ENCODE data around the gene ERV3-1. TPM values are rescaled to one million over a fixed set of nuclear protein-coding genes. Genes with fewer than 3 reads are reported as not detected.
"Not testable (repeated sequence)": the region's sequence is repeated elsewhere in the genome, so short reads cannot be mapped to it uniquely, and the experiment has no call there.

Gene ERV3-1
- total and polyA plus RNA-seq, 8 donors, result 1.4 to 22.8 (median 4.3) TPM

DNA sequence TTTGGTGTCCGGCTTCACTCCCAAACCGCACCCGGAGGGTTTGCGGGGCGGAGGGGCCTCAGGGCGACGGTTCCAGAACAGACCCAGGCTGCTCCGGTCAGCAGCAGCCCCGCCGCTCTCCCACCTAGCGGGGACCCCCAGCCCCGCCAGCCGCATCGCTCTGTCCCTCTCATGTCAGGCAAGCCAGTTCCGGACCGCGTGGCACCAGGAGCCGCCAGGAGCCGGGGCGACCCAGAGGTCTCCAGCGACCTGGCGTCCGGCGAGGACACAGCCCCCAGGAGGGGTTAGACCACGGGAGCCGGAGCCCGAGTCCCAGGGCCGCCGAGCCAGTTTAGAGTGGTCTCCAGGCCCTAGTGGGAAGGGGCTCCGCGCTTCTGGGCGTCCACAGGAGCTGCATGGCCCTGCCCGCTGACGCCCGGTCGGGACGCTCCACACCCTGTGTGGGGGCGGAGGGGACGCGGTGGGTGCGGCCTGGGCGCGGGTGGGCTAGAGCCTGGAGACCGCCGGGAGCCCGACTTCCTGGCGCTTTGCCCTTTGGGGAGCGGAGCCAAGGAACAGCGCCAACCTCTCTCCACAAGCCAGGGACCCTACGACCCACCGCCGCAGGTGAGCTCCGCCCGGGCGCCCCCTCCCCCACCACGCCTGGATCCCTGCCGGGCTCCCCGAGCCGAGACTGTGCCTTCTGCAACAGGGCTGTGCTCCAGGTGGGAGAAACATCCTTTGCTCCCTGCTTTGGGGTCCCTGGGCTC is 59.1 kb downstream of the ERV3-1 start:
- Histone ChIP-seq H3K36me3 (no peaks in the 10 kb centered on the region), H3K4me1 (peaks cover 10 to 23% (median 12%) of the 10 kb centered on the region in 4 donors), H3K27me3 (peaks cover 0 to 52% (median 19%) of the 10 kb centered on the region in 3 donors), H3K27ac (no peak overlapping the region), H3K4me3 (peak overlapping the region; percentile 43 to 58 (median 47)), H3K9me3 (no peaks in the 10 kb centered on the region)
- peak in 1 of 2 donors; percentile 67 for DNase-seq
- intact Hi-C loops (cut with DNase I; ENCODE audit: low total_unique reads), result no loop called here
- 2 to 6% (median 4%) methylated on average over 33 to 59 of the region's 59 CpGs for WGBS, 5 donors
- TF ChIP-seq POLR2A (IDR thresholded peaks at IDR 0.05) (no peak), EP300 (IDR thresholded peaks at IDR 0.05) (no peak), POLR2AphosphoS5 (IDR thresholded peaks at IDR 0.05) (no peak)
- TF ChIP-seq, protein P1, sequence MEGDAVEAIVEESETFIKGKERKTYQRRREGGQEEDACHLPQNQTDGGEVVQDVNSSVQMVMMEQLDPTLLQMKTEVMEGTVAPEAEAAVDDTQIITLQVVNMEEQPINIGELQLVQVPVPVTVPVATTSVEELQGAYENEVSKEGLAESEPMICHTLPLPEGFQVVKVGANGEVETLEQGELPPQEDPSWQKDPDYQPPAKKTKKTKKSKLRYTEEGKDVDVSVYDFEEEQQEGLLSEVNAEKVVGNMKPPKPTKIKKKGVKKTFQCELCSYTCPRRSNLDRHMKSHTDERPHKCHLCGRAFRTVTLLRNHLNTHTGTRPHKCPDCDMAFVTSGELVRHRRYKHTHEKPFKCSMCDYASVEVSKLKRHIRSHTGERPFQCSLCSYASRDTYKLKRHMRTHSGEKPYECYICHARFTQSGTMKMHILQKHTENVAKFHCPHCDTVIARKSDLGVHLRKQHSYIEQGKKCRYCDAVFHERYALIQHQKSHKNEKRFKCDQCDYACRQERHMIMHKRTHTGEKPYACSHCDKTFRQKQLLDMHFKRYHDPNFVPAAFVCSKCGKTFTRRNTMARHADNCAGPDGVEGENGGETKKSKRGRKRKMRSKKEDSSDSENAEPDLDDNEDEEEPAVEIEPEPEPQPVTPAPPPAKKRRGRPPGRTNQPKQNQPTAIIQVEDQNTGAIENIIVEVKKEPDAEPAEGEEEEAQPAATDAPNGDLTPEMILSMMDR (IDR thresholded peaks at IDR 0.05), result no peak

- Histone ChIP-seq H3K27me3 (peaks cover 0 to 54% (median 19%) of the 10 kb centered on the region in 3 donors), H3K27ac (no peak overlapping the region), H3K36me3 (no peaks in the 10 kb centered on the region), H3K9me3 (no peaks in the 10 kb centered on the region), H3K4me1 (peaks cover 10 to 23% (median 12%) of the 10 kb centered on the region in 4 donors), H3K4me3 (peak overlapping the region; percentile 43 to 58 (median 47))
- TF ChIP-seq POLR2AphosphoS5 (IDR thresholded peaks at IDR 0.05) (no peak), EP300 (IDR thresholded peaks at IDR 0.05) (no peak), POLR2A (IDR thresholded peaks at IDR 0.05) (no peak)
- TF ChIP-seq, protein P1 (IDR thresholded peaks at IDR 0.05), result no peak
- 40 to 68% (median 42%) methylated on average over 3 to 5 of the region's 5 CpGs for WGBS, 5 donors
- peak in 1 of 2 donors; percentile 51 for DNase-seq
- intact Hi-C loops (cut with DNase I; ENCODE audit: low total_unique reads), result no loop called here
Measured at GRCh38 chr7:64946772-64947171, 59.7 kb downstream of the ERV3-1 start.

DNA sequence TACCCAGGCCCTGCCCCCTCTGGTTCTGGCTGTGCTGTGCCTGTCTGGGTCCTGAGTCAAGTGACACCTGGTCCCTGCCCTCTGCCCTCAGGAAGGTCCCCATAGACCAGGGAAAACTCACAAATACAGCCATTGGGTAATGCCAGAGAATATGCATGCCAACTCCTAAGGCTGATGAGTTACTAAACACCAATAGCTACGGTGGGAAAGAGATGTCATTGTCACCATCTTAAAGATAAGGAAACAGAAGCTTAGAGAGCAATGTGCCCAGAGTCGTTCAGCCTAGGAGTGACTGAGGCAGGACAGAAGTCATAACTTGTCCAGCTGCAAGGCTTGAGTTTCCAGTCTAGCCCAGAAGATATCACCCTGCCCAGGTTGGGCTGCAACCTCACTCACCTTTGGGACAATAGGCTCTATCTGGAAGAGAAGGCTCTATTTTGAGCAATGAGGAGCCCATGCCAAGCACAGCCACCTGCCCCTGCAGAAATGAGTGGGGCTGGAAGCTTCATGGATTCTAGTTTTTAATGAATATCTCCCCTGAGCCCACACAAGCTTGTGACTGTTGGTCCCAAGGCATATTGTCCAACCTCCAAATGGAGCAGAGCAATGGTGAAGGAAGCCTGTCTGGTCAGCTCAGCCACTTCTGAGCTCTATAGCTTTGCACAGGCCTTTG is 60.8 kb downstream of the ERV3-1 start:
- no peak for DNase-seq
- H3K36me3 ChIP-seq, result no peaks in the 10 kb centered on the region
- H3K9me3 ChIP-seq, result no peaks in the 10 kb centered on the region
- no peak overlapping the region for H3K27ac ChIP-seq
- intact Hi-C loops (cut with DNase I; ENCODE audit: low total_unique reads), result no loop called here
- WGBS, 5 donors, result 29 to 47% (median 36%) methylated on average over 2 of the region's 2 CpGs
- no peak for TF ChIP-seq POLR2AphosphoS5 (IDR thresholded peaks at IDR 0.05)
- no peak for TF ChIP-seq EP300 (IDR thresholded peaks at IDR 0.05)
- no peak for TF ChIP-seq POLR2A (IDR thresholded peaks at IDR 0.05)
- TF ChIP-seq, protein P1 (IDR thresholded peaks at IDR 0.05), result no peak
- H3K27me3 ChIP-seq, result peaks cover 0 to 54% (median 19%) of the 10 kb centered on the region in 3 donors
- peaks cover 10 to 18% (median 12%) of the 10 kb centered on the region in 4 donors for H3K4me1 ChIP-seq
- H3K4me3 ChIP-seq, result no peak overlapping the region

DNA sequence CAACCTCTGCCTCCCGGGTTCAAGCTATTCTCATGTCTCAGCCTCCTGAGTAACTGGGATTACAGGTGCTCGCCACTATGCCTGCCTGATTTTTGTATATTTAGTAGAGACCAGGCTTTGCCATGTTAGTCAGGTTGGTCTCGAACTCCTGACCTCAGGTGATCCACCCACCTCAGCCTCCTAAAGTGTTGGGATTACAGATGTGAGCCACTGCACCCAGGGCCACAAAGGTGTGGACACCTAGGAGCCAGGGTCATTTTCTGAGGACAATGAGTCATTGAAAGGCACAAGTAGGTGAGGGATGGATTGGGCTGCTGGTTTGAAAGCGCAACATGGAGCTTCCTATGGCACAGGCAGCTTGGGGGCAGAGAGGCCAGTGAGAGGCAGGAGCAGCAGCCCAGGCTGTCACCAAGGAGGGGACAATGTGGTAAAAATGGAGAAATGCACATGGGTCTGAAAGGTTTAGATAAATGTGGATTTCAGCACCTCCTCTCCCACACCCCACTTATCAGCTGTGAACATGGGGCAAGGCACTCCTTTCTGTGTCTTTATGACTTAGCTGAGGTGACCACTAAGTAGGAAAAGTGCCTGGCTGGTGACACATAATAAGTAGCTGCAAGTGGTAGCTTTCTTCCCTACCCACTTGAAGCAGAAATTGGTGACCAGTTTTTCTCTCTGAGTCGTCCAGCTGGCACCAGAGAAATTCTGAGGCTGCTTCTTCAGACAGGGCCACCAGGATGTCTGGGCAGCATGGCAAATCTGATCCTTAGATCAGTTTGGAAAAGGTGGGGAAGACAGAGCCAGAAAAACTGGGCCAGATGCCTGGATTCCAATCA is 61.6 kb downstream of the ERV3-1 start:
- WGBS, 5 donors, result 76 to 81% (median 80%) methylated on average over 4 to 5 of the region's 5 CpGs

More for the DNA sequence above, 61.6 kb downstream of the ERV3-1 start:
- Histone ChIP-seq H3K27me3 (peaks cover 0 to 47% (median 19%) of the 10 kb centered on the region in 3 donors), H3K4me1 (peaks cover 10 to 14% (median 12%) of the 10 kb centered on the region in 4 donors)
- H3K9me3 ChIP-seq; H3K27ac ChIP-seq; H3K36me3 ChIP-seq; H3K4me3 ChIP-seq; intact Hi-C loops (cut with DNase I; ENCODE audit: low total_unique reads); DNase-seq: not testable (repeated sequence)

Small RNA genes lying within 50 kb of the gene (small RNA-seq; reads per million reads assigned to genes)
- 0 reads per million in 4 donors for gene RNU6-1229P

Other genes starting within 250 kb of the ERV3-1 start
- gene ZNF138, start 212.3 kb downstream of the ERV3-1 start, total RNA-seq, result 10 to 100 TPM in 3 of 5 donors, 1 to 10 TPM in 2; 1.8 to 35.6 (median 18.0) TPM
- gene ZNF138, start 212.3 kb downstream of the ERV3-1 start, polyA plus RNA-seq, result 1 to 10 TPM; 4.5 to 9.6 (median 5.1) TPM
- 10 to 100 TPM in 3 of 5 donors, 1 to 10 TPM in 2; 5.3 to 24.3 (median 11.6) TPM for gene ZNF273, start 103.4 kb downstream of the ERV3-1 start, total RNA-seq
- gene ZNF273, start 103.4 kb downstream of the ERV3-1 start, polyA plus RNA-seq, result 1 to 10 TPM; 1.3 to 7.7 (median 2.9) TPM
- 10 to 100 TPM in 4 of 5 donors, 1 to 10 TPM in 1; 7.8 to 47.3 (median 15.6) TPM for gene ZNF117, start 15.7 kb downstream of the ERV3-1 start, total RNA-seq
- gene ZNF117, start 15.7 kb downstream of the ERV3-1 start, polyA plus RNA-seq, result 1 to 10 TPM; 1.1 to 7.5 (median 1.2) TPM